Pancreas (tissue), 10 donors: ENCODE data around the gene NFIL3. TPM values are rescaled to one million over a fixed set of nuclear protein-coding genes. Genes with fewer than 3 reads are reported as not detected.

Experiments used
- ATAC-seq, 4 donors: fragments of 200-7000 bp; cut with Tn5 transposase; one replicate each; pipeline versions ENCODE4 v1.8.0 to v1.9.1; 2020; ENCODE audit warnings: mild to moderate bottlenecking in 4 of 4, moderate library complexity in 4 of 4
- DNase-seq, 6 donors: peaks; one replicate each; pipeline ENCODE4 v3.0.0-alpha.2; 2020
- FAIRE-seq: peaks from 2 replicates; lab custom pipeline; 2012; peaks lifted over from hg19 to GRCh38; lab: Jason Lieb, UNC
- H3K27ac ChIP-seq, 4 donors: fragments of 200-600 bp; sonication (generic); 1 replicate in 3 of 4; 2 replicates in 1 of 4; pipeline versions ENCODE4 v1.5.0 to v1.8.0; 2020
- H3K27me3 ChIP-seq, 4 donors: fragments of 200-600 bp; one replicate each; pipeline ENCODE4 v1.8.0; 2021
- H3K36me3 ChIP-seq, 3 donors: fragments of 200-600 bp; sonication (generic) in 1 of 3; one replicate each; pipeline versions ENCODE4 v1.5.0 to v1.8.0; 2020 to 2021
- H3K4me1 ChIP-seq, 3 donors: fragments of 200-600 bp; one replicate each; pipeline ENCODE4 v1.8.0; 2021
- H3K4me3 ChIP-seq, 4 donors: fragments of 200-600 bp; sonication (generic) in 2 of 4; one replicate each; pipeline versions ENCODE4 v1.5.0 to v1.8.0; 2020 to 2021
- H3K9me3 ChIP-seq, 4 donors: fragments of 200-600 bp; one replicate each; pipeline ENCODE4 v1.8.0; 2021
- WGBS, 2 donors: extraction: QIAGEN DNeasy Blood & Tissue Kit; methylation state at CpG; one replicate each; pipeline ENCODE4 v1.1.7; 2013; 5-methylcytosine and 5-hydroxymethylcytosine counted together
- intact Hi-C, 3 donors: fragments of 100-400 bp; cut with DNase I; formaldehyde crosslinking; loops; one replicate each; pipeline versions ENCODE4 v1.11.1 to v1.14.2; 2022
- polyA plus RNA-seq, 2 donors: library from polyadenylated mRNA; stranded (reverse); fragments of 200-250 nt; gene quantifications; one replicate each; pipeline ENCODE4 v1.2.3, GENCODE V29; 2013
- total RNA-seq, 6 donors: library from RNA; stranded (reverse); fragmentation: NEBNext Ultra II Directional in 4 of 6; extraction: Animal tissue kit (Norgen Biotek cat#: 25700) in 4 of 6; gene quantifications; one replicate each; pipeline versions ENCODE4 v1.2.1 to v1.2.4, GENCODE V29; 2021 to 2023
- TF ChIP-seq, protein P1 (sequence below), 4 donors: fragments of 200-600 bp; sonication (generic) in 3 of 4; IDR thresholded peaks; one replicate each; pipeline versions ENCODE4 v1.5.0 to v1.8.0; 2021; ENCODE audit warnings: antibody characterized with exemption in 4 of 4
- donor health status: healthy with polysubstance abuse.
- donor health status: DM: no; HTN: no; CAD: no; lungs with moderate emphysema.
- donor health status: DM: no; HTN: no; CAD: no.
- donor health status: control.
- donor health status: control.
- donor health status: Bipolar disorder and iron deficiency.
- donor health status: DM: yes; HTN: yes; CAD: no.
- donor health status: DM: no; HTN: no; CAD: no.
- donor health status: DM: no; HTN: no; CAD: no.
- donor health status: DM: yes; HTN: yes; CAD: no.

Gene NFIL3
- total and polyA plus RNA-seq, 8 donors, result 6.0 to 24.4 (median 10.8) TPM

DNA sequence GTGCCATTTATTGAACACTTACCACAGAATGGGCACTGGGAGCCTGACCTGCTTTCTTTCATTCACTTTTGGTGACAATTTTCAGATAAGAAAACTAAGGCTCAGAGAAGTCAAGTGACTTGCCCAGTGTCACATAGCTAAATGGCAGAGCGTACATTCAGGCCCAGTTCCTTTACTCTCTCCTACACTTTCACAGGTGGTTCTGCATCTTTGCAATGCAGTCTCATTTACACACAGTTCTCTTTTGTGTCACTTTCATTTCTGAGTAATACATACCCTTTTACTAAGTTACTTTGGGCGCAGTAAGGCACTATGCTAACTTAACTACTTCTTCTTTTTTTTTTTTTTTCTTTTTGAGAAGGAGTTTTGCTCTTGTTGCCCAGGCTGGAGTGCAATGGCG is 8.3 kb downstream of the NFIL3 start:
- no peak overlapping the region for H3K27ac ChIP-seq
- WGBS, 2 donors, result 95 to 96% methylated on average over 3 of the region's 3 CpGs
- no peak for FAIRE-seq
- H3K9me3 ChIP-seq, result no peaks in the 10 kb centered on the region
- intact Hi-C loops, result no loop called here
- no peaks in the 10 kb centered on the region for H3K27me3 ChIP-seq
- ATAC-seq, result peak in 1 of 4 donors; percentile 5
- no peak overlapping the region for H3K4me3 ChIP-seq
- H3K36me3 ChIP-seq, result peaks cover 0 to 5% (median 0%) of the 10 kb centered on the region in 3 donors
- TF ChIP-seq, protein P1, sequence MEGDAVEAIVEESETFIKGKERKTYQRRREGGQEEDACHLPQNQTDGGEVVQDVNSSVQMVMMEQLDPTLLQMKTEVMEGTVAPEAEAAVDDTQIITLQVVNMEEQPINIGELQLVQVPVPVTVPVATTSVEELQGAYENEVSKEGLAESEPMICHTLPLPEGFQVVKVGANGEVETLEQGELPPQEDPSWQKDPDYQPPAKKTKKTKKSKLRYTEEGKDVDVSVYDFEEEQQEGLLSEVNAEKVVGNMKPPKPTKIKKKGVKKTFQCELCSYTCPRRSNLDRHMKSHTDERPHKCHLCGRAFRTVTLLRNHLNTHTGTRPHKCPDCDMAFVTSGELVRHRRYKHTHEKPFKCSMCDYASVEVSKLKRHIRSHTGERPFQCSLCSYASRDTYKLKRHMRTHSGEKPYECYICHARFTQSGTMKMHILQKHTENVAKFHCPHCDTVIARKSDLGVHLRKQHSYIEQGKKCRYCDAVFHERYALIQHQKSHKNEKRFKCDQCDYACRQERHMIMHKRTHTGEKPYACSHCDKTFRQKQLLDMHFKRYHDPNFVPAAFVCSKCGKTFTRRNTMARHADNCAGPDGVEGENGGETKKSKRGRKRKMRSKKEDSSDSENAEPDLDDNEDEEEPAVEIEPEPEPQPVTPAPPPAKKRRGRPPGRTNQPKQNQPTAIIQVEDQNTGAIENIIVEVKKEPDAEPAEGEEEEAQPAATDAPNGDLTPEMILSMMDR (IDR thresholded peaks at IDR 0.05), result no peak
- no peak for DNase-seq
- peaks cover 11 to 49% (median 41%) of the 10 kb centered on the region in 3 donors for H3K4me1 ChIP-seq

DNA sequence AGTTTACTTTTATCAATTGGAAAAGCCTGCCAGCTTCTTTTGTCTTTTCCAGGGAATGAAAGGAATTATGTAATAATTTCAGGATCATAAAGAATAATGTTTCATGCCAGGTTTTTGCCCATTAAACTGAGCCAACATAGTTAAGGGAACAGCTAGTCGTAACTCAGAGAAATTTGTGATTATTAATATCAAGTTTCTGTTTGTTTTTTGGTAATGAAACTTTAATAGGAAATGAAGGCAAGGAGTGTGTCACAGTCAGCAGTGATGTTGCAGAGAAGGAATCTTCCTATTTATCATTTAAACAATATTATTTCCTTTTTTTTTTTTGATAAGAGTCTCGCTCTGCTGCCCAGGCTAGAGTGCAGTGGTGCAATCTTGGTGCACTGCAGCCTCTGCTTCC is 10.7 kb downstream of the NFIL3 start:
- WGBS, 2 donors, result 53 to 63% methylated on average over 2 of the region's 2 CpGs
- DNase-seq (no peak), ATAC-seq (no peak), FAIRE-seq (no peak)
- Histone ChIP-seq H3K4me1 (peaks cover 0 to 27% (median 20%) of the 10 kb centered on the region in 3 donors), H3K36me3 (peaks cover 0 to 19% (median 0%) of the 10 kb centered on the region in 3 donors), H3K4me3 (no peak overlapping the region), H3K27me3 (no peaks in the 10 kb centered on the region), H3K27ac (no peak overlapping the region), H3K9me3 (no peaks in the 10 kb centered on the region)
- TF ChIP-seq, protein P1 (IDR thresholded peaks at IDR 0.05), result no peak
- intact Hi-C loops, result no loop called here

DNA sequence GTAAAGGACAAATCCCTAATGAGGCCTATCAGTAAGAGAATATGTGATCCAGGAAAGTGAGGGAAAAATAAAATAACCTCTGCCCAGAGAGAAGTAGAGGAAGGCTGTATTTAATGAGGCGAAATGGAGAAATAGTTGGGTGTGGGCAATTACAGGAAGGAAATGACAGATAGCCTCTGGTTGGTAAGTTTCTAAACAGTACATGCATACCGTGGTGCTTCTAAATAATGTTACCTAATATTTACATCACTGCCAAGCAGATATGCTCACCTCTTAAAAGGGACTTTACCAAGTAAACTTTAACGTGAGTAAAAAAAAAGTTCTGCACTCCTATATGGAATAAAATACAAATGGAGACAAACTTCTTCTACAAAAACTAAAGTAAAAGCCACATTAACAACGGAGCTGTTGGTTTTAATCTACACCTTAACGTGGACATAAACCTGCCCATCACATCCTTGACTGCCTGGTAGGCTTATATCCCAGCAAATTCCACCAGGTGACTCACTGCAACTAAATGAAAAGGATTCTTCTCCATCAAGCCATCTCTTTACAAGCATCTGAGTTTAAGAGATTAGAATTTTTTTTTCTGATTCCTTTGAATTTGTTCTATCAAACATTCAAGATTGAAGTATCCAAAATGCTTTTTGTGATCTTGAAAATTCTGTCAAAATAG is 12.4 kb downstream of the NFIL3 start:
- H3K27ac ChIP-seq, result peak overlapping the region in 1 of 4 donors; percentile 12

GRCh38 chr9:91410161-91410560 is 13.5 kb downstream of the NFIL3 start:
- Histone ChIP-seq H3K27me3 (no peaks in the 10 kb centered on the region), H3K27ac (no peak overlapping the region), H3K4me3 (no peak overlapping the region), H3K4me1 (peaks cover 0 to 4% (median 0%) of the 10 kb centered on the region in 3 donors), H3K36me3 (peaks cover 0 to 19% (median 0%) of the 10 kb centered on the region in 3 donors), H3K9me3 (no peaks in the 10 kb centered on the region)
- WGBS, 2 donors, result 91 to 95% methylated on average over 12 of the region's 12 CpGs
- intact Hi-C loops, result no loop called here
- ATAC-seq, result no peak
- TF ChIP-seq, protein P1 (IDR thresholded peaks at IDR 0.05), result no peak
- no peak for DNase-seq
- FAIRE-seq, result no peak

More for the DNA sequence above, 12.4 kb downstream of the NFIL3 start:
- WGBS, 2 donors, result 55 to 56% methylated on average over 5 of the region's 5 CpGs
- Histone ChIP-seq H3K9me3 (no peaks in the 10 kb centered on the region), H3K4me1 (peaks cover 0 to 10% (median 3%) of the 10 kb centered on the region in 3 donors), H3K4me3 (no peak overlapping the region), H3K36me3 (peaks cover 0 to 19% (median 0%) of the 10 kb centered on the region in 3 donors), H3K27me3 (no peaks in the 10 kb centered on the region)
- peak in 2 of 4 donors; percentile 40 to 62 for ATAC-seq
- FAIRE-seq, result no peak
- TF ChIP-seq, protein P1 (IDR thresholded peaks at IDR 0.05), result no peak
- DNase-seq, result no peak
- intact Hi-C loops, result no loop called here

DNA sequence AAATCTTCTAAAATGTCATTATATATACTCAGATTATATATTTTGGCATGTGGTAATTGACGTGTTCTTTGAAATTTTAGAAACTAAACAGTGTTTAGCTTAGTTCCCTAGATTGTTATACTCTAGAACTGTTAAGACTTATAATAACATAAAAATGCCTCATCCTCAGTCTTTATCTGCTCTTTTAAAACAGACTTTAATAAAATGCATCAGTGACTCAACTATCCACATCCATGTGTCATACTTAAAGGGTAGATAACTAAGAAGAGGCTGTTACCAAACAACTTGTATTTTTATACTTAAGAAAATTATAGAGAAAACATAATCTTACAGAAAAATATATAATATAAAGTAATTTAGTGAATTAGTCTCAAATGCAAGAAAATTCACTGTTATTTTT is 15.2 kb downstream of the NFIL3 start:
- peaks cover 0 to 19% (median 0%) of the 10 kb centered on the region in 3 donors for H3K36me3 ChIP-seq
- H3K4me1 ChIP-seq, result peaks cover 0 to 4% (median 0%) of the 10 kb centered on the region in 3 donors
- no peak for DNase-seq
- TF ChIP-seq, protein P1 (IDR thresholded peaks at IDR 0.05), result no peak
- H3K4me3 ChIP-seq, result no peak overlapping the region
- no peak for ATAC-seq
- H3K27me3 ChIP-seq, result no peaks in the 10 kb centered on the region
- WGBS, 2 donors, result 96 to 98% methylated on average over 1 of the region's 1 CpG
- intact Hi-C loops, result no loop called here
- no peak overlapping the region for H3K27ac ChIP-seq
- H3K9me3 ChIP-seq, result no peaks in the 10 kb centered on the region
- no peak for FAIRE-seq
